Medulla oblongata (tissue), 1 donor: ENCODE measurements around the gene OR2V2.

Experiments used
- DNase-seq: peaks from one replicate; pipeline ENCODE4 v3.0.0-alpha.2; 2015; ENCODE audit errors: extremely low spot score

OR2V2 gene

DNA sequence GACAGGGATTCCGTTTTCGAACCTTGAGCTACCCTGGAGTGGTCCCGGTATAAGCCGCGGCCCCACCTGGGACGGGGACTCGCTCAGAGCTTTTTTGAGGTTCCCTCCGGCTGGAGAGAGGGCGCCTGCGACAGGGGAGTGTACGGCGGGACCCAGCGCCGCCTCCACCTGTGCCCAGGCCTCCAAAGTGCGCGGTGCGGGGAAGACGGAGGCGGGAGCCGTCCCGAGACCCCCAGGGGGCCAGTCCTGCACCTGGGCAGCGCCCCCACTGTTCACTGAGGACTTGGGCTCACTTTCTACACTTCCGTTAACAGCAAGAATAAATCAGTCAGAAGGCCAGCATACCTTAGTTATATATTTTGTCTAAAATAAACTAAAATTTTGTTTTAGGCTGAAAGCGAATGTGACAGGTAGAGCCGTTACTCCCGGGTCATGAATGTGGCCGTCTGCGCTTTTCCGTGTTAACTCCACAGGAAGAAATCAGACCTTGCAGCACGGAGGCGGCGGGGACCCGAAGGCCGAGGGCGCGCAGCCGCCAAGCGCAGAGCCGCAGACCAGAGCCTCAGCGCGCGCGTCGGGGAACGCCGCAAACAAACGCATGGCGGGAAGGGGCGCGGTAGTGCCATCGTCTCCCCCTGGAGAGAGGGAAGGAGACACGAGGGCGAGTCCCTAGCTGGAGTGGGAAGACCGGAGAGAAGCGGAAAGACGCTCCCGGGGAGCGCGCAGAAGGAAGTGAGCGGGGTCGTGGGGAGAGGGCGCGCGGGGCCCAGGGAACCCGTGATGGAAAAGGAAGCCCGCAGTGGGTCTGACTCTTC, 43.5 kb downstream of the OR2V2 start:
- DNase-seq, result no peak

DNA sequence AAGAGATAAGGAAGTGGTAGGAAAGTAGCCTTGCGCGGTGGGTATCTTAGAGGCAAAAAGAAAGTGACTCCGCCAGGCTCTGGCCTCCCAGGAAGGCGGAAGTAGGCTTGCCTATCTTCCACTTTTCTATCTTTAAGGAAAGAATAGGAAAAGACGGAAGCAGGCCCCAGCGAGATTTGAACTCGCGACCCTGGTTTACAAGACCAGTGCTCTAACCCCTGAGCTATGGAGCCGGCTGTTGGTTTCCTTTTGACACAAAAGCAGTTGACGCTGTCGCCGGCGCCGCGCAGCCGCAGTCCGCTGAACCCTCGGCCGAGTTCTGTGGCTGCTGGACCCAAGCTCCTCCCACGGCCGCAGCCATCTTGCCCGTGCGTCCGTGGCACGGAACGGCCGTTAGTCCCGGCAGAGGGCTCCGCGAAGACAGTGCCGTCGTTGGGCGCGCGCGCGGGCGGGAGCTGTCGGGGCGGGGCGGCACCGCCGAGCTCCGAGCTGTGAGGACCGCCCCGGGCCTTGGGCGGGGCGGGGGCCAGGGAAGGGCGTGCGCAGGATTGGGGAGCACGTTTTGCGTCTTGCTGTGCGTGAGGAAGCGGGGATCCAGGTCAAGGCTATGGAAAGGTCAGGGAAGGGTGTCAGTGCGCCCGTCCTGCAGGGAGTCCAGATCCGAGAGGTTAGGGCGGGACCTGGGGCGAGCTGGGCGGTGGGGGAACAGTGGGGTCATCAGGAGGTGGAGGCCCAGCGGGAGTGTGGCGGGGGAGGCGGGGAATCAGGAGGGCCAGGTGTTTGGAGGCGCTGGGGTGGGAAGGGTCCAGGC, 44.3 kb downstream of the OR2V2 start:
- peak; percentile 95 for DNase-seq

DNA sequence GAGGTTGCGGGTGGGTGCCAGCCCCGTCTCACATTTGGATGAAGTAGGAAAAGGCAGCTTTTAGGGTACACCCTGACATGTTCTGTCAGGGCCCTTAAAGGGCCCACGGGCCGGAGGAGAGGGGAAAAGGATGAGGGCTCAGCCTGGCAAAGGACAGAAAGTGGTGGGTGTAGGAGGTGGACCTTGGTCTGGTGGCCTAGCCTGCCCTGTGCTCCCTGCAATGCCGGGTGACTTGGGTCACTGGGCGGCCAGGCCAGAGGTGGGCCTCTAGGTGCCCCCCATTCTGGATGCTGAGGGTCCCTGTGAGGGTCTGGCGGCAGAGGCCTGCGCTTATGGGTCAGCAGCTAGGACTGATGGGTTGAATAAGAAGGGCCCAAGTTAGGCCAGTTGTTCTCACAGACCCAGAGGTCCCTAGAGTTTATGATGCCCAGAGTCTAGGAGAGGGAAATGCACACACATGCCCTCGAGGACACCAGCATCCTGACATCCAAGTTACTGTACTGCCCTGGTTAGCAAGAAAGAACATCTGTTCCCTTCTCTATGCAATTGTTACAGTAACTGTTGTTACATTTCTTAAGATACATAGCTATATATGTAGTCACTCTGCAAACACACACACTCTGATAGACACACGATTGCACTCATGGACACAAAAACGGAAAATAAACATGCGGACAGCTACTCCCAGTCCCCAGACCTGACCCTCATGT, 45.1 kb downstream of the OR2V2 start:
- DNase-seq, result no peak

DNA sequence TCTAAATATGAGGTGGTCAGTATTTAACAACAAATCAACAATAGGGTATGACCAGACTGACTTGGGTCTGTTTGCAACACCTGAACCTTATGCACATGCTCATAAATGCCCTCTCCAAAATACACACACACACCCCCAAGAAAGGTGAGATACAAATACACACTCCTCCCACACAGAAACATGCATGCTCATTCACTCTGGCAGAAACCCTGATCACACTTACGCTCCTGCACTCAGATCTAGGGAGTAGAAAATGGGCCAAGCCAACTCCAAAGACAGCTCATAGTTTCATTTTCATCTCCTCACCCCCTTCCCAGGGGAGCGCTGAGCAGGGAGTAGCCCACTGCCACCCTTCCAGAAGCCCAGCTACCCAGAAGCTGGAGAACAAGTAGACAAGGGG, 46.3 kb downstream of the OR2V2 start:
- no peak for DNase-seq

DNA sequence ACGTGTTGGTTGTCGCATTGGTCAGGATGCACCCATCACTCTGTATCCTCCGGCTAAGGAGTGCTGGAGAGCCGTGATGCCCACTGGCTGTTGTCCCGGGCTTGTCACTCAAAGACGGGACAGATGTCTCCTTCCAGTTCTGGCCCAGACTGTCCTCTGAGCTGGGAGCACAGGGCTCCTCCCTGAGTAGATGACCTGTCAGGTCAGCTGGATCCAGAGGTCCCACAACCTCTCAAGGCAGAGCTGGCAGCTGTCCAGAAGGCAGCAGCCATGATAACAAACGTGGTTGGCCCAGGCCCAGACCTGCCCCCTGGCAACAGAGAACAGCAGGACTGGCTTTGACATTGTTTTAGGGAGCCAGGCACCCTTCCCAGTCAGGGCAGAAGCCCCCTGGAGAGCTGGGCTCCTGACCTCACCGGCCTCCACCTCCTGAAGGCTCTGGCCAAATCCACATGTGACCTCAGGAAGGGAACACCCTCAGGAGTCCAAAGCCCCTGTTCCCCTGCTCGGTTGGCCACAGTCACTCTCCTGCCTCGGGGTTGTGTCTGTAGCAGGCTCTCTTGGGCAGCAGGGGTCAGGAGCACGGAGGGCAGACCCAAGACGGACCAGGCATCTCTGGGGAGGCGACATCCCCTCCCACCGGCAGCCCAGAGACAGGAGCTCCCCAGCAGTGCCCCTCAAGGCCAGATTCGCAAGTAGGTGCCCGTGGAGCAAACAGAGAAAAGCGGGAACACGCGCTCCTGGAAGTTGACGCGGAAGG, 47.3 kb downstream of the OR2V2 start:
- DNase-seq, result no peak

DNA sequence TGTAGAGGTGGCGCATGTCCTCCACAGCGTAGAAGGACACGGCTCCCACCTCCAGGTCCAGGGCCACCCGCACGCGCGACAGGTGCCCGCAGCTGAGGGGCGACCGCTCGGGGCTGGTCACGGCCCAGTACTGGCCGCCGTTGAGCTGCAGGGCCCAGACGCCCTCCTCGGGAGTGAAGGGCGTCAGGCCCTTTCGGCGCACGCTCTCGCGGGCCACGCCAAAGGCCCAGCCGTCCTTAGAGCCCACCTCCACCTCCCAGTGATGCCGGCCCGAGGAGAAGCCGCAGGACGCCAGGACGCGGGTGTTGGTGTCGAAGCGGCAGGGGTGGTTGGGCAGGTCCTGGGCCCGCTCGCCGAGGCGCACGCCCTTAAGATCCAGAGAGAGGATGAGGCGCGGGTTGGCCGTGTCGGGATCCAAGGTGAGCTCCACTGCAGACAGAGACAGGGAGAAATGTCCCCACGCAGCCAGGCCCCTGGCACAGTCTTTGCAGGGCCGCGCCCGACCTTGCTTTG, 47.9 kb downstream of the OR2V2 start:
- no peak for DNase-seq

DNA sequence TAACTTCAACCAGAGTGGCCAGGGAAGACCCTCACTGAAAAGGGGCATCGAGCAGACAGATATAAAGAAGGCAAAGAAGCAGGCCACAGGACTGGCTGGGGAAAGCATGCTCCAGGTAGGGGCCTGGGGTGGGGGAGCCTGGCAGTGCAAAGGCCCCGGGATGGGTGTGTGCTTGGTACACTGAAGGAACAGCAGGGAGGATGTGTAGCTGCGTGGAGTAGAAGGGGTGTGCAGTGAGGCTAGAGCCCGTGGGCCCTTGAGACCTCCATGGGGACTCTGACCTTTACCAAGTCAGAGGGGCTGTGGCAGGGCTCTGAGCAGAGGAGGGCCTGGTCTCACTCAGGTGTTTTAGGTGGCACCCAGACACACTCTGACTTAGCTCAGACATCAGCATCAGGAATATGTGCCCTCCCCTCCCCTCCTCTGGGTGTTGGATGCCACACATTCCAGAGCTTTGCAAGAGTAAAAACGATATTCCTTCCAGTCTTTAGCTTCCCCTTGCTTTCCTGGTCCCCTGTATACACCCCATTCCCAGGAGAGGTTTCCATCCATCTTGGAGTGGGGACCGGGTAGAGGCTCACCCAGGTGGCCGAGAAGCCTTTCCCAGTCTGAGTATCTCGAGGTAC, 50.1 kb downstream of the OR2V2 start:
- DNase-seq, result no peak

DNA sequence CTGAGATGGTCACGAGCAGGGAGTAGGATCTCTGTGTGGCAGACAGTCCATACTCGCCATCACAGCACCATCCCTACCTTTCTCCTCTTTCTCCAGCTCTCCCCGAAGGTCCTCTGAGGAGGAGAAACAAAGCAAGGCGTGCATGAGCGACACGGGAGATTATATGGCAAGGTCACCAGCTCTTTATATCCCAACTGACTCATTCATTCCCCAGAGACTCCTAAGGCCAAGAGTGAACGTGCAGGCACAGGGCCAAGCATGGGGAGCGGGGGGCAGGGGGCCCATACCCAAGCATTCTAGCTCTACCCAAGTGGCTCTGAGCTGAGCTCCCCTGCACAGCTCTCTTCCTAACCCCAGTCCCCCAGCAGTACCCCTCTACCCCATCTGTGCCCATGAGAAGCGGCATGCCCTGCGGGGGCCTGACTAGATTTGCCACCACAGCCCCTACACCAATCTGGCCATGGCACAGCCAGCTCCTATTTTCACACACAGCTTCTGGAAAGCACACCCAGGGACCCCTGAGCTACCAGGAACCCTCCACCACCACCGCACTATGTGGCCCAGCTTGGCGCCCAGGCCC, 50.8 kb downstream of the OR2V2 start:
- no peak for DNase-seq

DNA sequence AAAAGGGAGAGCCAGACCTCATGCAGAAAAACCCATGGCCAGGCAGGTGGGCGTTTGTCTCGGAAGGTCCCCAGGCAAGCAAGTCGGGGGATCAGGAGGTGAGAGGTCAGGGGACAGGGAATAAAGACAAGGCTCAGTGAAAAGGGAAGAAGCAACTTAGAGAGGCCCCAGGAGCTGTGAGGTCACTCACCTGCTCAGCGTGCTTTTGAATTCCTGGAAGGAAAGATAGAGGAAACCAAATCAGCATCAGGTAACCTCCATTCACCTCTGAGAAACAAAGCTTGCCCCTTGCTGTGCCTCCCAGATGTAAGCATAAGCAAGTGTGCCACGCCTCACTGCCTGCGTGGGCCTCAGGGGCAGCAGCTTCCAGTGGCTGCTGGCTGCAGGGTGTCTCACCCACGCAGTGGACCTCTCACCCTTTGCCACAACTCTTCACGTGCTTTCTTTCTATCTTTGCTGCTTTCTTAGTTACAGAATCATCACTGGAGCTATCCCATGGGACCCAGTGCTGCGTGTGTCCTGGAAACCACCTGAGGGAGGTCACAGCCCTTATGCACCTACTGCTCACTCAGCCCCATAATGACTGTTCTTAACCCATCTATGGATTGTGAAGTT, 51.6 kb downstream of the OR2V2 start:
- DNase-seq, result no peak

DNA sequence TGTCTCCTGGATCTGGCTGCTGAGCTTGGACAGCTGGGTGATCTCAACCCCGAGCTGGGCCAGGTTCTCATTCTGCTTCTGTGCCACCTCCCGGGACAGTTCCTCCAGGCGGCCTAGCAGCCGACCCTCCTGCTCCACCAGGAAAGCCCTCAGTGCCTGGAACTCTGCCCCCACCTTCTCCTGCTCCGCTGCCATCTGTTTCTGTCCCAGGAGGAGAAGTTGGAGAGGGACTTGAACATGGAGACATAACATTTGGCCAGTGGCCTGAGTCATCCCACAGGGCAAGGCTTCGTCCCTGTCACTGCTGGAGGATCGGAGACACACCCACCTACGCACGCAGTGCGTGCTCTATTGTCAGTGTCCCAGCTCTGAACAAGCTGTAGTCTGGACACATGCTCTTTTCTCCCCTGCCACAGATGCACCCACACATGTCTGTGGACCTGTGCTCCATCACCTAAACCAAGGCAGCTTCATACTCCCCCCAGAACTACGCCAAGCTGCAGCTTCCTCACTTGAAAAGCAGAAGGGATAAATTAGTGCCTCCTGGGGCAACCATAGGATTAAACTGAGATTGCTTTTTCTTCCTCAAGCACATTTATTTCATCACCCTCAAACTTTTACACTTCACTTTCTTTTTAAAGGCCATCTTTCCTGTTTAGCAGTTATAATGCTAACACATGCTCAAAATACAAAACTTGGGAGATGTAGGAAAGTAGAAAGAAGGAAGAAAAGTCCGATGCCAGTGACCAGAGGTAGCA, 52.7 kb downstream of the OR2V2 start:
- no peak for DNase-seq

DNA sequence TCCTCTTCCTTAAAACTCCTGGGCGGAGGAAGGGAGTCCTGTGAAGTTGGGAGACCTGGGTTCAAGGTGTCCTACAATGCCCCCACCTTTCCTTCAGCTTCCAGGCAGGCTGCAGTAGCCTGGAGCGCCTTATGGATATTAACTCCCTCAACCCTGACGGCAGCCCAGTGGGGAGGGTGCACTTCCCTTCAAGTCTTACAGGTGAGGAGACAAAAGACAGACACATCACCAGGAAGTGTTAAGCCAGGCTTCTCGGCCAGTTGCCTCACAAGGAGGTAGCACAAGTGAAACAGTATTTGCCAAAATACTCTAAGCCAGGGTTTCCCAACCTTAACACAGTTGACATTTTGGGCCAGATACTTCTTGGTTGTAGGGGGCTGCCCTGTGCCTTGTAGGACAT, 53.4 kb downstream of the OR2V2 start:
- no peak for DNase-seq

DNA sequence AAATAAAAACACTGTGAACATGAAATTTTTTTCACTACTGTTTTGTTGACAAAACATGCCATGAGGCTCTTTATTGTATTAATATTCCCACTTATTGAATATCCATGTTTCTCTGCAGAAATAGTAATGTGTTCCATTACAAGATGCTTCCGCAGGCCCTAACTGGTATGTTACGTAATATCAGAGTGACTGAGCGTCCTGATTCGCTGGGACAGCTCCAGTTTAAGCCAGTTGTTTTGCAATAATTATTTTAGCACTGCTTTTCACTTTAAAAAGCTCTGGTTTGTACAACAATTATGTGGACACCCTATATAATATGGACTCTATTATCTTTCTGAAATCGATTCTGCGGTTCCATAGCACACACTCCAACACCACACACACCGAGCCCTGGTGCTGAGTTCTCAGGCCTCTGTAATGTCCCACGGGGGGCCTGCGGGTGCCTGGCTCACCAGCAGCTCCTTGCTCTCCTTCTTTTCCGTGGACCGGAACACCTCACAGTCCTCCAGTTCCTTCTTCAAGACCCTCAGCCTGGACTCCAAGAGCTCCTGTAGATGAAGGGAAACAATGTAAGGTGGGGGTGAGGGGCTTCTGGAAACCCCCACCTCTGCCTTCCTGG, 55.8 kb downstream of the OR2V2 start:
- no peak for DNase-seq

DNA sequence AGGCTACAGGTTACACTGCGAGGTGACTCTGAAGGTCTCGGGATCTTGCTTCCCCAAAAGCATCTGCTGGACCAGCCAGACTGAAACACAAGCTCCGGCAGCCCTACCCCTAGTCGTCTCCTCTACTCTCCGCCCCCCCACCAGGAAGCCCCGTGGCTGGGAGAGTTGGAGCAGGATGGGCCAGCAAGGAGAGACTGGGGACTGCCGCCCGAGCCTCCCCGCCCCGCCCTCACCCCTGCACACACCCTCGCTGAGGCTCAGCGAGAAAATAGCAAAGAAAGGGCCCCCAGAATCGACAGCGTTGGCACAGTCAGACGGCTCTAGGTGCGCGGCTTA, 56.4 kb downstream of the OR2V2 start:
- no peak for DNase-seq

DNA sequence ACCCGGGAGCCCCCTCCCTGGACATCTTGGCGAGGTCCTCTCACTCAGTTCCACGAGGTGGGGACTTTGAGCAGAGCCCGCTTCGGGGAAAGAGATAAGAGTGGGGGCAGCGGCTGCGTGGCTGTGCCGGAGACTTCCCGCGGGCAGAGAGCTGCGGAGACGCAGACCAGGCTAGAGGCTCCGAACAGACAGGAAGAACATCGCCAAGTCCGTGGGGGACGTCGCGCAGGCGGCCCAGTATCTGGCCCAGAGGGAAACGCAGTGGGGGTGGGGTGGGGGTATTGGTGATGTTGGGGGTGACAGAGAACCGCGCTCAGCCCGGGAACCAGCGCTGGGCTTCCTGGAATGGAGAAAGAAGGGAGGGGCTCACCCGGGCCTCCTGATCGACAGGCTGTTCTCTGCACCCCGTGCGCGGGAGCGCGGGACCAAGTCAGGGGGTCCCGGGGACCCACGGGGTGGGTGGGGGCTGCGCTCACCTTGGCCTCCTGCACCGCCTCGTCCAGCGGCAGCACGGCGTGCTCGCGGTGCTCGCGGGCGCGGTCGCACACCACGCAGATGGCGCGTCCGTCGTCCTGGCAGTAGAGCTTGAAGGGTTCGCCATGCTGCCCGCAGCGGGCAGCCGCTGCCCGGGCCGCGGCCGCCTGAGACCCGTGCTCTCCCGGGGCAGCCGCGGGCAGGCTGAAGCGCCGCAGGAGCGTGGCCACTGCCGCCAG, 56.9 kb downstream of the OR2V2 start:
- no peak for DNase-seq

DNA sequence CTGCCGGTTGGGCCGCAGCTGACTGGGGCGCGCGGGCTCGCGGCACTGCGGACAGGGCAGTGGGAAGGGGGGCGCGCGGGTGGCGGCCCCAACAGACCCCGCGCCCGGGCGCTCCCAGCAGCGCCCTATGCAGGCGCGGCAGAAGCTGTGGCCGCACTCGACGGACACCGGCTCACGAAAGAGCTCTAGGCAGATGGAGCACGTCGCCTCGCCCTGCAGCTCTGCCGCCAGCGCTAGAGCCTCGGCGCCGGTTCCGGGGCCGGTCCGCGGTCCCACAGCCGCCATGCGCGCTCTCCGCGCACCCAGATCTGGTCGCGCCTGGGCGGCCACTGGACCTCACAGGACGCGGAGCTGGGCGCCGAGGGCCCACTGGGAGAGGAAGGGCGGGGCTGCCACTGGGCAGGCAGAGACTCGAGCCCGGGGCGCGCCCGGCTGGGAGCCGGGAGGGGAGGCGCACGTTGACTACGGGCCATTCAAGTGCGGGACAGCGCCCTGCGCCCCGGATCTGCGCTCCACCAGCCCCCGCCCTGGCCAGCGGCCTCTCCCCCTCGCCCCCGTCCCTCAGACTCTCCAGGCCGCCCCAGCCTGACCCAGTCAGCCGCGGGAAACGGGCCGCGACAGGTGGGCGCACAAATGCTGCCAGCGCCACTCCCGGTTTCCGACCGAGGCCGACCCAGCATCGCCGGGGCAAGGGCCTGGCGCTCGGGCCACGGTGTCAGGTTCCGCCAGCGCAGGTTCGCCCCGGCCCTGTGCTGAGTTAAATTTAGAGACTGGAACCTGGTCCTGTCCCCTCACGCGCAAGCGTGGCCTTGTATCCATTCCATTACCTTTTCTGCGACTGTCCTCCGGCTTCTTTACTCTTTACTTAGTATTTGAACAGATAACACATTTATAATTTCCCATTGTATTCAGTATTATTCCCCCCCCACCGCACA, 57.7 kb downstream of the OR2V2 start, which contains the start of gene TRIM7:
TSS of gene TRIM7 (minus strand) at position 371 of the 935 bp plus-strand sequence. CDS start at position 285, 86 bp downstream.
- DNase-seq, result no peak

DNA sequence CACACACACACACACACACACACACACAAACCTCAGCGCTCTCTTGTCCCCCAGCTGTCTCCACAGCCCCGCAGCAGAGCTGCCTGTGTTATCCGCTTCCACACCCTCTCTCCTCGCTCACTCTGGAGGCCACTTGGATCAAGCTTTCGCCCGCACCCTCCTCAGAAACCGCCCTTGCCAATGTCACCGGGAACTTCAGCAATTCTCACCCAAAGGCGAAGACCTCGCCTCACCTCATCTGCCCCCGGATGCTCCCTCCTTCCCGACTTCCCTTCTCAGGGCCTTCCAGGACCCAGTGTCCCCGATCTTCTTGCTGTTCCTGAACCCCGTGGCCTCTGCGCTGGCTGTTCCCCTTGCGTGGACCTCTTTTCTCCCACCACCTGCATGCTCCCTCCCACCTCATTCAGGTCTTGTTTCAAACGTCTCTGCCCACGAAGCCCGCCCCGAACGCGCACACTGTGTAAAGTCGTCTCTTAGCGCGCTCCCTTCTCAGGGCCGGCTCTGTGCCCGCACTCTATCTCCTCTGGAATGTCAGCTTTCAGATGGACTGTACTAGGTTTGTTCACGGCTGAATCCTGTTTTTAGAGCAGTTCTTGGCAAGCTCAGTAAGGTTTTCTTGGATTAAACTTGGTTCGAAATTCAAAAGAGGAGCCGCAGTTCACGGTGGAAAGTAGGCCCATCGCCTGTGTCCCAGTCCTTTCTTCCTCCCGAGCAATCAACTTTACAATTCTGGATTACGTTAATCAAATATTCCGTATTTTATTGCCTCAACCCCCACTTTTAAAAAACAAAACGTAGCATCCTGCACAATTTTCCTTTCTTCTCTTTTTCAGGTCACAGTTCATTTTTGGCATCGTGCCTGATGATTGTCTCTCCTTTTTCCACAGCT, 58.6 kb downstream of the OR2V2 start:
- DNase-seq, result no peak
